ENCODE results near the gene GSN.

Gene GSN

DNA sequence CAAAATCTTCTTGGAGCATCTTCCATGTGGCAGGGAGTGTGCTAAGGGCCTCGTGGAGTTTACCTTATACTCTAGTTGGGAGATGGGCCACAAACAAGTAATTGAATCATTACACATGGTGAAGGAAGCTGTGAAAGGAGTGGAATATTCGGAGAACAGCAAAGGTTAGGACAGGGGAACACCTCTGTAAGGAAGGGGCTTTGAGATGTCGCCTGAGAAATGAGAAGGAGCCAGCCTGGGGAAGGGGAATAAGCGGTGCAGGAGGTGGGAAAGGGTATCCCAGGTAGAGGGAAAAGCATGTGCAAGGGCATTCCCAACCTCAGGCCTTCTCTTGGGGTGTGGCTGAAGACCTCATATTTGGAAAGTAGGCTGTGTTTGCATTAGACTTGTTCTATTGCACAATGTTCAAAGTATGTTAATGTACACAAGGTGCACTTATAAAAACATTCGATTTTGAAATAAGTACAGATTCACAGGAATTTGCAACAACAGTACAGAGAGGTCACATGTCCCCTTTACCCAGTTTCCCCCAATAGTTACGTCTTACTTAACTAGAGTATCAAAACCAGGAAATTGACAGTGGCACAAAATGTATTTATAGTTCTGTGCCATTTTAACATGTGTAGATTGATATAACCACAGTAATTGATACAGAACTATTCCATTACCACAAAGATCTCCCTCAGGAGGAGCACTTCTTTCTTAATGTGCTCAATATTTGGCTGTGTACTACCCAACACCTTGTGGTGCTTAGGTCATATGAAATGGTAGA, 104.5 kb downstream of the GSN start:
- no peak for DNase-seq (ENCODE audit: low spot score)

DNA sequence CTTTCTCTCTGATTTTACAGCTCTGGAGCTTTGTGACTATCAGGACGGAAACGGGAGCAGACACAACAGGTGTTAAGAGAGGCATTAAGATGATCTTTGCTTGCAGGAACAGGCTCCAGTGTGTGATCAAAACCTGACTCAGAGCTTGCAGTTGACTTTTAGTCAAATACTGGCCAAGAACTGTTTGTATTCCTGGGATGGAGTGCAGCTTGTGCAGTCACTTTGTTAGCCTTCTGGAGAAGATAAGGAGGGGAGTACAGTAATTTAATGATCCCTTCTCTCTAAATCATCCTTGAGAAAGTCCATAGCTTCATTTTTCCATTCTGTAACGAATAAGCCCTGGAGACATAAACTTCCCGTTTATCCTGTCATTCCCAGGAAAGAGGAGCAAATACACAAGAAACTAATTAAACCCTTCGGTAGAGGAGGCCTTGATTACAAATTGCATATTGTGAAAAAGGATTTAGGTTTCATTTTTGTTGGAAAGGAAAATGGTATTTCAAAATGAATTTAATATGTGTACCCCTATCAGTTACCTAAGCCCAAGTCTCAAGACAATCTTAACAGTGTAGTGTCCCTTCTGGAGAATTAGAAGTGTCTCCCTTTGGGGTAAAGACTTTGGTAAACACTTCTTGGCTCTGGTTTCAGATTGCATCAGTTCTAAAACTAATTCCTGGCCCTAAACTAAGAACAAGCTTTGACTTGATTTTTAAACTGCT, 105.2 kb downstream of the GSN start:
- no peak for DNase-seq (ENCODE audit: low spot score)

DNA sequence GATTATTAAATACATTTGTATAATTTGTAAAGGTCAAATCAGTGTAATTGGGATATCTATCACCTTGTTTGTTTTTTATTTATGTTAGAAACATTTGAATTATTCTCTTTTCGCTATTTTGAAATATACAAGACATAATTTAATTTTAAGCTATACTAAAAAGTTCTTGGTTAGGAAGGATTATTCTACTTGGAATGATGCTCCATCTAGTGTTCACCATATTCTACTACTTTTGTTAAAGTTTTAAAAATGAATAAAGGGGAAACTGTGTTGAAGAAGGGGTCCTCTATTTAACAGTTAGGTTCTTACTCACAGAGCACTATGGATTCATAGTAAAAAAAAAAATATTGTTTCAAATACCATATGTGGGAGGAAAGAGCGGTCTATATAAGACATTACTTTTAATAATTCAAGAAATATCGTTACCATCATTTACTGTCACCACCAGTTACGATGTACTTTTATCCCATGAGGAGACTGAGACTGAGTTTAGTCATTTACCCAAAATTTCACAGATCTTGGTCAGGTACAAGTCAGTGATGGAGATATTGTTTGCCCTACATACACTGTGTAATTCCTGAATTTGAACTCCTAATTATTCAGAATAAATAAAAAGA, 108.4 kb downstream of the GSN start:
- DNase-seq (ENCODE audit: low spot score) = no peak

DNA sequence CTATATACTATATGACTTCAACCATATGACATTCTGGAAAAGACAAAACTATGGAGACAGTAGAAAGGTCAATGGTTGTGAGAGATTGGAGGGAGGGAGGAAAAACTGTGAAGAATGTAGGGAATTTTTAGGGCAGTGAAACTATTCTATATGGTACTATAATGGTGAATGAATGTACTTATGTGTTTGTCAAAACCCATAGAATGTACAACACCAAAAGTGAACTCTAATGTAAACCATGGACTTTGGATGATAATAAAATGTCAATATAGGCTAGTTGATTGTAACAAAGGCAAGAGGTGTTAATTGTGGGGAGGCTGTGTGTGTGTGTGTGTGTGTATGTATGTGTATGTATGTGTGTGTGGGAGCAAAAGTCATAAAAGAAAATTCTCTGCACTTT, 112.9 kb downstream of the GSN start:
- DNase-seq (ENCODE audit: low spot score) = no peak

Data from germinal center (tissue), 1 donor.